NCI-H82 (cell line): Measurements from ENCODE around the gene ZC3H7B.

ENCODE experiments used
- DNase-seq: peaks from one replicate; lab custom pipeline; 2025; lab: John Stamatoyannopoulos, UW

ZC3H7B gene

GRCh38 chr22:41332217-41332939 lies 31.1 kb downstream of the ZC3H7B start:
- no peak for DNase-seq

- DNase-seq = no peak
These were observed 32.5 kb downstream of the ZC3H7B start for GRCh38 chr22:41333806-41334205.

DNA sequence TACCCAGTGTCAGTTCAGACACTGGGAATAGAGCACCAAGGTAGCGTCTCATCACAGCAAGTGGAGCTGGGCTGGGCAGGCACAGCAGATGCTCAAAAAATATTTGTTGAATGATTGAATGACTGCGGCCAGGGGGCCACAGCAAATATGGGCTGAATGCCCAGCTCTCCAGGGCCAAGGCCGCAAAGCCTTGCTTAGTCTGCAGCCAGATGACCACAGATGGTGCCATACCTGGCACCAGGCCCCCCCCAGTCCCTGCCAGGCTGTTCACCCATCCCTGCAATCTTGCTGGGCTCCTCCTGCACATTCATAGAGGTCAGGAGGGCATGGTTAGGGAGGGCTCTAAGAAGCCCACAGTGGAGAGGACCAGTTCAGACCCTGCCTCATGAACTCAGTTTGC lies 32.9 kb downstream of the ZC3H7B start:
- no peak for DNase-seq

- no peak for DNase-seq
These were observed 33.8 kb downstream of the ZC3H7B start for GRCh38 chr22:41334951-41335635.

GRCh38 chr22:41338614-41339212 lies 37.4 kb downstream of the ZC3H7B start:
- no peak for DNase-seq

DNA sequence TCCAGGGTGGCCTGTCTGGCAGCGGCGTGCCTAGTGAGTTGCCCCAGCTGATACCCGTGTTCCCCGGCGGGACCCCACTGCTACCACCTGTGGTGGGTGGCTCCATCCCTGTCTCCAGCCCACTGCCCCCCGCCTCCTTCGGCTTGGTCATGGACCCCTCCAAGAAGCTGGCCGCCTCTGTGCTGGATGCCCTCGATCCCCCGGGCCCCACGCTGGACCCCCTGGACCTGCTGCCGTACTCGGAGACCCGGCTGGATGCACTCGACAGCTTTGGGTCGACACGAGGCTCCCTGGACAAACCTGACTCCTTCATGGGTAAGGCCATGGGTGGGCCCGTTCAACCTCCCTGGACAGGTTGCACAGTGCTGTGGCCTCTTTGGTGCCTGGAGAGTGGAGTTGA lies 38.5 kb downstream of the ZC3H7B start:
- DNase-seq = no peak

DNA sequence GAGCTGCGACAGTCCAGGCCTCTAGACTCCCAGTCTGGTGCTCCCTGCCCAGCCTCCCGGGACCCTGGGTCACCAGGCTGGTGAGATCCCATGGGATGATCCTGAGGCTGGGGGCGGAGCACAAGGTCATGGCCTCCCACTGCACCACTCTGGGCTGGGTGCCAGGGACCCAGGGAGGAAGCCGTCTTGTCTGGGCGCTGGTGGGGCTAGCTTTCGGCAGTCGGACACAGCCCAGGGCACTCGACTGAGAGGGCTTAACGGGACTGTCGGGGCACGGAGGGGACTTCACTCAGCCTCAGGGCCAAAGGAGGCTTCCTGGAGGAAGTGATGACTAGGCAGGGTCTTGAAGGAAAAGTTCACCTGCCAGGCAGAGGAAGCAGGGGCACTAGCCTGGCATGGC lies 39.0 kb downstream of the ZC3H7B start:
- no peak for DNase-seq

- DNase-seq = no peak
These were observed 39.7 kb downstream of the ZC3H7B start for GRCh38 chr22:41341012-41341411.

GRCh38 chr22:41341990-41342389 lies 40.7 kb downstream of the ZC3H7B start:
- DNase-seq = no peak

GRCh38 chr22:41343300-41343699 lies 42.0 kb downstream of the ZC3H7B start:
- no peak for DNase-seq

- no peak for DNase-seq
These were observed 42.4 kb downstream of the ZC3H7B start for GRCh38 chr22:41343717-41344116.

GRCh38 chr22:41344189-41344788 lies 43.0 kb downstream of the ZC3H7B start:
- no peak for DNase-seq

DNA sequence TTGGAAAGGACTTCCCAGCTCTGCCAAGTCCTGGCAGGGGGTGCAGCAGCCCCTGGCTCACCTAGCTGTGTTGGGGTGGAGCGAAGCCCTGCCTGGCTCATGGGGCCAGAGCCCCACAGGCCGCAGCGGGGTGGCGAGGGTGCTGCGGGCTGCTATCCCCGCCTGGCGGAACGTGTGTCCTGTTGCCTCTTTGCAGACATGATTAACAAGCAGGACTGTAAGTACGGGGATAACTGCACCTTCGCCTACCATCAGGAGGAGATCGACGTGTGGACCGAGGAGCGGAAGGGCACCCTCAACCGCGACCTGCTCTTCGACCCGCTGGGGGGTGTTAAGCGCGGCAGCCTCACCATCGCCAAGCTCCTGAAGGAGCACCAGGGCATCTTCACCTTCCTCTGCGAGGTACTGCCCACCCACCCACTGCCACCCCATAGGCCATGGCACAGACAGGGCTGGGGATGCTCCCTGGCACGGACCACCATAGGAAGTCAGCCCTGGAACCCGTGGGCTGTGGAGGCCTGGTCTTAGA lies 44.5 kb downstream of the ZC3H7B start:
- no peak for DNase-seq

DNA sequence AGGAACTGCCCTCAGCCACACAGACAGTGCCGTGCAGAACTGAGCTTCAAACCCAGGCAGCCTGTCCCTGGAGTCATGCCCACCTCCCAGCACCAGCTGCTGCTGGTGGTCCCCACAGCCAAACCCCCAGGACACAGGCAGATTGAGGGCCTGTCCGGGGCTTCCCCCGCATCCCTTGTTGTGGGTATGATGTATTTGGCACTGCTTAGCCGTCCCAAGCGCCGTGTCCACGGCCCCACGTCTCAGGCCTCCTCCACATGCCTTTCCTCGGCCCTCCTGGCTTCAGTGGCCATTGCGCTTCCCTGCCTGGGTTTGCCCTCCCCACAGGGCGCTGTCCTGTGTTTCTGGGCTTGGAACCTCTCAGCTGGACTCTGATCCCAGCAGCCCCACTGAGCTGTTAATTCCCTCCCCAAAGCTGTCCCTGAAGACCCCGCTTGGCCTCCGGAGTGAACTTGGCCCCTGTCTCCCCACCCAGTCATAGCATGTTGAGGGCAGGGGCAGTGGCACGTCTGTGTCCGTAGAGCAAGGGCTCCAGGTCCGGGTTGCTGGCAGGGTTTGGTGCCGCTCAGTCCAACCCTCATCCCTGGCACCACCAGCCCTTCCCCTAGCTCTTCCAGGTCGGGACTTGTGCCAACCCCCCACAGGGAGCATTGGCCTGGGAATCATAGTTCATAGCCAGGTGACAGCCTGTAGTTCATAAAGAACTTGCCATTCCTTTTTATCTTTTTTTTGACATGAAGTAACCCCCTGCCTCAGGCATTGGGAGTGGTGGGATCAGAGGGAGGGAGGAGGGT lies 45.9 kb downstream of the ZC3H7B start:
- no peak for DNase-seq

DNA sequence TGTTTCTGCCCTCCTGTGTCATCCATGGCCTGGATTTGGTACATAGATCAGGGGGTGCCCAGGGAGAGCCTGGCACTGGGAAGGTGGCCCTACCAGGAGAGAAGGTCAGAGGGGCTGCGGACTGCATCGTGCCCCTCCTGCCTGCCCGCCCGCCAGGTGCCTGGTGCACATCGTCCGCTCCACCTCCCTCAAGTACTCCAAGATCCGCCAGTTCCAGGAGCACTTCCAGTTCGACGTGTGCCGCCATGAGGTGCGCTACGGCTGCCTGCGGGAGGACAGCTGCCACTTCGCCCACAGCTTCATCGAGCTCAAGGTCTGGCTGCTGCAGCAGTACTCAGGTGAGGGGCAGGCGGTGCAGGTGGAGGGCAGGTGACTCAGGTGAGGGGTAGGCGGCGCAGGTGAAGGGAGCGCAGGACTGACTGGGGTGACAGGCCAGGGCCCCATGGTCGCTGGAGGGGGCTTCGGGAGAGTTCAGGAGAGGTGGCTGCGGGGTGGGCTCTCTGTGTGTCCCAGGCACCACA lies 47.7 kb downstream of the ZC3H7B start:
- DNase-seq = no peak

DNA sequence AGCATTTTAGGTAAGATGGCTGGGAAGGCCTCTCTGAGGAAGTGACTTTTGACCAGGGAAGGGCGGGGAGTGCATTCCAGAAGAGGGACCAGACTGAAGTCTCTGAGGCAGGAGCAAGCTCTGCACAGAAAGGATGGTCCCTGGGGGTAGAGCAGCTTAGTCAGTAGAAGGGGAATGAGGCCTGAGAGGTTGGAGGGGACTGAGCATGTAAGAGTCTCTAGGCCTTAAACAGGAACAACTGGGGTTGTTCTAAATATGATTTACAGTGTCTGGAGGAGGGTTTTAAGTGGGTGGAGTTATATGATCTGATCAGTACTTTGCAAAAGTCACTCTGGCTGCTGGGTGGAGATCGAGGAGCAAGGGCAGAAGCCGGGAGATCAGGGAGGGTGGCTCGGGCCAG lies 48.8 kb downstream of the ZC3H7B start:
- no peak for DNase-seq

- DNase-seq = no peak
These were observed 49.7 kb downstream of the ZC3H7B start for GRCh38 chr22:41351011-41351410.

- DNase-seq = no peak
These were observed 50.7 kb downstream of the ZC3H7B start for GRCh38 chr22:41352058-41352457.

- no peak for DNase-seq
These were observed 52.7 kb downstream of the ZC3H7B start for GRCh38 chr22:41353862-41354575.

DNA sequence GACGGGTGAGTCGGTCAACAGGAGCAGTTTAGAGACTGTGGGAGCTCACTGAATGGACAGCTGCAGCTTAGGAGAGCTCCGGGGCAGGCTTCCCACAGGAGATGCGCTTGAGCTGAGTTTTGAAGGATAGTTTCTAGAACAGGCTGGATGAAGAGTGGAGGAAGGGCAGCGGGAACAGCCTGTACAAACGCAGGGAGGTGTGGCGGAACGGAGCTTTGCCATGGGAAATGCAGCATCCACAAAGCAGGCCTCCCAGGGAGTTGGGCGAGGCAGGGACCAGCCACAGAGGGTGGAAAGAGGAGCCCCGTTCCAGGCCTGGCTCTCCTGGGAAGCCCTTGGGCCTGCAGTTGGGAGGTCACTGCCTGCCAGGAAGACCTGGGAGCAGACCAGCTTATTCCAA lies 53.7 kb downstream of the ZC3H7B start:
- DNase-seq = no peak

DNA sequence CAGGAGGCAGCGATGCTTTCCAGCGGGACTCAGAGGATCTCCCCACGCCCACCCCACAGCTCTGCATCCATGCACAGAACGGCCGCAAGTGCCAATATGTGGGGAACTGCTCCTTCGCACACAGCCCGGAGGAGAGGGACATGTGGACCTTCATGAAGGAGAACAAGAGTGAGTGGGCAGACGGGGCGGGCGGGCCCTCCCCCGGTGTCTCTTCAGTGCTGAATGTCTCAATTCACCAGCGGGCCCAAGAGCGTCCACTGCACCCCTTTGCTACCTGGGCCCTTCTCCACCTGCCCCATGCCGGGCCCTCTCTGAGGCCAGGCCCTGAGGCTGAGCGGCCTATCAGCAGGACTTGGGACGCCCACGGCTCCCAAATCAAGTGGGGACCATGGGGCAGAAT lies 54.6 kb downstream of the ZC3H7B start:
- DNase-seq = no peak
